K562 (cell line): ENCODE results near the gene SLC29A4. TPM values are rescaled to one million over a fixed set of nuclear protein-coding genes. Genes with fewer than 3 reads are reported as not detected.

ENCODE experiments used
- CBX5 ChIP-seq: IDR thresholded peaks from 2 replicates; pipeline ENCODE4 v1.6.1; 2014; ENCODE audit warnings: low read depth, borderline replicate concordance
- CEBPG ChIP-seq, 3 experiments: fragments of 200-800 bp in 1 of 3; sonication (Bioruptor generic) in 1 of 3; sonication (generic) in 1 of 3; formaldehyde crosslinking in 1 of 3; IDR thresholded peaks in 2 of 3; conservative IDR thresholded peaks in 1 of 3; 2 replicates each; pipeline versions ENCODE4 v1.6.1 to v1.8.0; 2016 to 2022; ENCODE audit warnings: missing compliant biosample characterization in 2 of 3, missing genetic modification characterization in 2 of 3, mild to moderate bottlenecking in 1 of 3, missing genetic modification reagents in 1 of 3
- CHD1 ChIP-seq: fragments of 200-600 bp; sonication (generic); IDR thresholded peaks from one replicate; pipeline ENCODE4 v1.6.1; 2012; ENCODE audit warnings: mild to moderate bottlenecking, moderate library complexity, low read length, inconsistent platforms
- EP400 ChIP-seq: fragments of 450-650 bp; IDR thresholded peaks from 2 replicates; pipeline ENCODE4 v1.6.1; 2017; ENCODE audit warnings: antibody characterized with exemption, mild to moderate bottlenecking, moderate library complexity
- HMGN3 ChIP-seq: IDR thresholded peaks from 2 replicates; pipeline ENCODE4 v1.6.1; 2011; ENCODE audit warnings: borderline replicate concordance, low read depth, mild to moderate bottlenecking, mixed read lengths, low read length; ENCODE audit not compliant: insufficient read length; ENCODE audit errors: extremely low read depth
- MECOM ChIP-seq: fragments of 250-450 bp; sonication (Bioruptor Pico); IDR thresholded peaks from 2 replicates; pipeline ENCODE4 v1.8.0; 2022; ENCODE audit warnings: inconsistent platforms
- MGA ChIP-seq: fragments of 450-650 bp; IDR thresholded peaks from 2 replicates; pipeline ENCODE4 v1.6.1; 2016; ENCODE audit warnings: mild to moderate bottlenecking, moderate library complexity
- MTA3 ChIP-seq: fragments of 450-650 bp; formaldehyde crosslinking; IDR thresholded peaks from 2 replicates; pipeline ENCODE4 v1.6.1; 2017; ENCODE audit warnings: mild to moderate bottlenecking, borderline replicate concordance
- NRF1 ChIP-seq, 2 experiments: fragments of 450-650 bp; IDR thresholded peaks in 1 of 2; conservative IDR thresholded peaks in 1 of 2; 2 replicates each; pipeline ENCODE4 v1.6.1; 2014; ENCODE audit warnings: mild to moderate bottlenecking in 2 of 2
- SPI1 ChIP-seq: IDR thresholded peaks from 2 replicates; pipeline ENCODE4 v1.6.1; 2011; ENCODE audit warnings: low read depth, low read length, control low read depth, borderline replicate concordance
- TBP ChIP-seq: optimal IDR thresholded peaks from 2 replicates; pipeline ENCODE3; 2011; ENCODE audit warnings: low read depth, low read length, improper control_type of control experiment
- ZBED1 ChIP-seq: IDR thresholded peaks from 2 replicates; pipeline ENCODE4 v1.6.1; 2014
- ZNF165 ChIP-seq: fragments of 250-450 bp; sonication (Bioruptor Pico); IDR thresholded peaks from 2 replicates; pipeline ENCODE4 v1.4.0; 2020; ENCODE audit warnings: borderline replicate concordance
- ZNF23 ChIP-seq: fragments of 250-450 bp; sonication (Bioruptor Pico); IDR thresholded peaks from 2 replicates; pipeline ENCODE4 v1.4.0; 2020; ENCODE audit warnings: mild to moderate bottlenecking
- ZNF445 ChIP-seq: fragments of 250-450 bp; sonication (Bioruptor Pico); IDR thresholded peaks from 2 replicates; pipeline ENCODE4 v1.4.0; 2020; ENCODE audit warnings: low read depth, mild to moderate bottlenecking, moderate library complexity
- polyA plus RNA-seq, 8 experiments: library from polyadenylated mRNA; depleted of rRNA in 4 of 8; stranded (reverse) in 5 of 8; unstranded in 3 of 8; fragments of >200 nt; fragmentation: Nextera tagmentation in 2 of 8; fragmentation: Illumina TruSeq in 1 of 8; extraction: Ambion mirVana in 2 of 8; extraction: Trizol in 1 of 8; gene quantifications; 2 replicates each; pipeline versions ENCODE4 v1.2.1 to v1.2.3, GENCODE V29; 2011 to 2014; ENCODE audit warnings: inconsistent platforms in 1 of 8, missing spikeins in 1 of 8
- total RNA-seq, 7 experiments: library from RNA; depleted of rRNA in 6 of 7; stranded (reverse); fragments of >200 nt in 6 of 7; fragmentation: Illumina TruSeq in 2 of 7; extraction: Trizol in 2 of 7; gene quantifications; 2 replicates each; pipeline versions ENCODE4 v1.2.1 to v1.2.3, GENCODE V29; 2011 to 2021; ENCODE audit warnings: low replicate concordance in 1 of 7

Gene SLC29A4
- total and polyA plus RNA-seq, 9 of the 15 experiments (the other 6 are each of a cell fraction or from before 2014, with no cell fraction given): 0.01 to 1.2 (median 0.37) TPM

GRCh38 chr7:5350600-5351385 is 68.0 kb downstream of the SLC29A4 start (continued):
- TF ChIP-seq MGA: no peak
- no peak for TF ChIP-seq TBP
- no peak for TF ChIP-seq CBX5
- no peak for TF ChIP-seq EP400
- TF ChIP-seq NRF1 (conservative IDR thresholded peaks at IDR 0.05 in 1 of 2, IDR thresholded peaks at IDR 0.05 in 1 of 2): no peak
- TF ChIP-seq MECOM (CRISPR knock-in tag): no peak
- no peak for TF ChIP-seq ZNF165 (CRISPR knock-in tag)
- no peak for TF ChIP-seq SPI1
- no peak for TF ChIP-seq MTA3
- TF ChIP-seq ZBED1: no peak
- no peak for TF ChIP-seq CEBPG (CRISPR knock-in tag; IDR thresholded peaks at IDR 0.05)
- TF ChIP-seq CEBPG (tag; conservative IDR thresholded peaks at IDR 0.05 in 1 of 2, IDR thresholded peaks at IDR 0.05 in 1 of 2): no peak
- no peak for TF ChIP-seq HMGN3
- TF ChIP-seq ZNF445 (CRISPR knock-in tag): no peak
- TF ChIP-seq ZNF23 (CRISPR knock-in tag): no peak
- TF ChIP-seq CHD1: no peak
